Measurements from ENCODE around the gene ADAMTS3. TPM values are rescaled to one million over a fixed set of nuclear protein-coding genes. Genes with fewer than 3 reads are reported as not detected.

ADAMTS3 gene
- total and polyA plus RNA-seq, 2 experiments from 2014 or later: 1.2 to 3.7 TPM

- TF ChIP-seq ZNF462 (CRISPR knock-in tag; IDR thresholded peaks at IDR 0.05) (no peak), ZNF331 (CRISPR knock-in tag; IDR thresholded peaks at IDR 0.05; ENCODE audit: low read depth) (no peak)
Measured at GRCh38 chr4:72582853-72583252, 13.8 kb upstream of the ADAMTS3 start (continued).

GRCh38 chr4:72577211-72577610 lies 8.2 kb upstream of the ADAMTS3 start:
- H3K4me2 ChIP-seq: no peak overlapping the region
- Mint-ChIP-seq H3K27ac (no peak overlapping the region), H3K36me3 (ENCODE audit: low read depth) (no peaks in the 10 kb centered on the region), H3K9me3 (no peaks in the 10 kb centered on the region), H3K4me3 (no peak overlapping the region), H3K4me1 (0 out of 3 replicates have a peak, but pooled peaks cover under 1% of the 10 kb centered on the region), H3K27me3 (ENCODE audit: insufficient read depth, low read depth, poor library complexity) (no peaks in the 10 kb centered on the region)
- no peaks in the 10 kb centered on the region for H3K9me2 ChIP-seq (ENCODE audit: insufficient read depth)
- H2AFZ ChIP-seq: peak overlapping the region; percentile 72
- DNase-seq (ENCODE audit: low spot score): no peak
- H3F3A ChIP-seq (replicated peaks; ENCODE audit: low read depth): no peaks in the 10 kb centered on the region
- no peaks in the 10 kb centered on the region for H4K20me1 ChIP-seq (replicated peaks; ENCODE audit: insufficient read depth)
- H3K4me3 ChIP-seq: no peak overlapping the region
- no peaks in the 10 kb centered on the region for H3K27me3 ChIP-seq (ENCODE audit: insufficient read depth)
- H3K79me2 ChIP-seq (replicated peaks; ENCODE audit: insufficient read depth): no peaks in the 10 kb centered on the region
- H3K27ac ChIP-seq (ENCODE audit: low read depth): no peak overlapping the region
- peaks cover 1% of the 10 kb centered on the region; the same call in 1 of the 2 replicates for H3K4me1 ChIP-seq (ENCODE audit: insufficient read depth)
- ATAC-seq: no peak
- H3K36me3 ChIP-seq (ENCODE audit: insufficient read depth): no peaks in the 10 kb centered on the region
- TF ChIP-seq EZH2phosphoT487 (IDR thresholded peaks at IDR 0.05; ENCODE audit: unreplicated experiment): no peak
- no peak for TF ChIP-seq JUNB (IDR thresholded peaks at IDR 0.05; ENCODE audit: unreplicated experiment)
- no peak for TF ChIP-seq EZH2 (IDR thresholded peaks at IDR 0.05; ENCODE audit: low read depth, unreplicated experiment)
- no peak for TF ChIP-seq STAT1 (IDR thresholded peaks at IDR 0.05; ENCODE audit: unreplicated experiment)
- TF ChIP-seq CREB1 (CRISPR knock-in tag; IDR thresholded peaks at IDR 0.05; ENCODE audit: low read depth): no peak
- TF ChIP-seq NANOG (IDR thresholded peaks at IDR 0.05; ENCODE audit: borderline replicate concordance): no peak
- TF ChIP-seq ZNF462 (CRISPR knock-in tag; IDR thresholded peaks at IDR 0.05): no peak
- TF ChIP-seq POLR2AphosphoS5 (IDR thresholded peaks at IDR 0.05; ENCODE audit: low read depth): no peak
- TF ChIP-seq ETS1 (IDR thresholded peaks at IDR 0.05): no peak
